HG03025 (cell line): ENCODE results near the gene TSPAN15.

Source experiments
- ATAC-seq: cut with Tn5 transposase; IDR thresholded peaks from one replicate; pipeline ENCODE4 v1.9.1; 2021; ENCODE audit warnings: mild to moderate bottlenecking, moderate library complexity; ENCODE audit not compliant: unreplicated experiment, low FRiP score

The TSPAN15 gene

GRCh38 chr10:69498711-69499471 lies 47.6 kb downstream of the TSPAN15 start:
- no peak for ATAC-seq

- ATAC-seq = no peak
These were observed 48.7 kb downstream of the TSPAN15 start for GRCh38 chr10:69499726-69500689.

DNA sequence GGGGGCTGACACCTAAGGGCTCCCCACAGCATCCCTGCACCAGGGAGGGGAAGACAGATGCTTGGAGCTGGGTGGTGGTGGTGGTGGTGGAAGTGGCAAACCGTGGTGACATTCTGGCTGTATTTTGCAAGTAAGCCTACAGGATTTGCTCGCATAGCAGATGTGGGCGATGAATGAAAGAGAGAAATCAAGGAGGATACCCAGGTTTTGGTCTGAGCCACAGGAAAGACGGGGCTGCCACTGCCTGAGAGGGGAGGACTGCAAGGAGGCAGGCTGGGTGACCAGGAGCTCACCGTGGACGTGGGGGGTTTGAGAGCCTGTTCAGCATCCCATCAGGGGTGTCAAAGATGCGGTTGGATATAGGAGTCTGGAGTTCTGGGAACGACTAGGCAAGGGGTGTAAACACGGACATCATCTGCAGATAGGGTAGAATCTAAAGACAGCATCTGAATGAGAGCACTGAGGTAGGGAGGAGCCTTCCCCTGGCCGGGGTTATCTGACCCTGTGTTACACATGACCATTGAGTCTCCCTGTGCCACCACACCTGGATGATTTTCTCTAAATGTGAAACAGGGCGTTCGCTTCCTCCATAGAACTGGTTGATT lies 49.7 kb downstream of the TSPAN15 start:
- ATAC-seq = no peak

- no peak for ATAC-seq
These were observed 50.4 kb downstream of the TSPAN15 start for GRCh38 chr10:69501657-69502056.

- ATAC-seq = no peak
These were observed 51.3 kb downstream of the TSPAN15 start for GRCh38 chr10:69502589-69502988.

DNA sequence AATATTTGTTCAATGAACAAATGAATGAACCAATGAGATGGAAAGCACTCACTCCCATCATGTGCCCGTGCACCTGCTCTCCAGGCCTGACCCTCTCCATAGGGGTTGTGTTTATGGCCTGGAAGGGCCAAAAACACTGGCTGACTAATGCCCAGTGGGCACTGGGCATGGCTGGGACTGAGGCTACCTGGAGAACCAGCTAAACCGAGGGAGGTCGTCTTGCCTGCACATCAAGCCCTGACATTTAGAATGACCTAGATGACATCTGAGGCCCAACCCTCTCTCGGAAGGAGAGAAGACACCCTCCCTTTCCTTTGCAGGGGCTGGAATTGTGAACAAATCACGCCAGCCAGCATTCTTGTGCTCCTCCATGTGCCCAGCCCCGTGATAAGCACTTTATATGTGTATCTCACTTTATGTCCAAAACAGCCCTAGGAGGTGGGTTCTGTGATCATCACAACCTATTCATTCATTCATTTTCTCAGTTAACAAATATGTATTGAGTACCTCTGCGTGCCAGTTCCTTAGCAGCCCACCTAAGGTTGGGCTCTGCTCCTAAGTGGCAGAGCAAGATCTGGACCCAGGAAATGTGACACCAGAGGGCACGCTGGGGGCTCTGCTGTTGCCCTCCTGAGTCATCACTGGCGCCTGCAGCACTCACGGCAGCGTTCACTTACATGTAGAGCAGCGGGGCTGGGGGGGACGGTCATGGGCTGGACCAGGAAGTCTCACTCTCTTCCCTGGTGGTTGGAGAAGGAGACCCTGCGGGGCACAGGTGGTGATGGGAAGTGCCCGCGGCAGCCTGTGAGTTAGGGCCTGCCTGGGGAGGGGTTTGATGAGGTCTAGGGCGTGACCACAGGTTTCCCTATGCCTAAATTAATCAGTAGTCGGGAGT lies 52.0 kb downstream of the TSPAN15 start:
- no peak for ATAC-seq

- ATAC-seq = no peak
These were observed 52.6 kb downstream of the TSPAN15 start for GRCh38 chr10:69503896-69504265.

- ATAC-seq = no peak
These were observed 53.4 kb downstream of the TSPAN15 start for GRCh38 chr10:69504576-69505250.

GRCh38 chr10:69505636-69506318 lies 54.5 kb downstream of the TSPAN15 start:
- no peak for ATAC-seq

GRCh38 chr10:69506487-69506833 lies 55.2 kb downstream of the TSPAN15 start:
- no peak for ATAC-seq

DNA sequence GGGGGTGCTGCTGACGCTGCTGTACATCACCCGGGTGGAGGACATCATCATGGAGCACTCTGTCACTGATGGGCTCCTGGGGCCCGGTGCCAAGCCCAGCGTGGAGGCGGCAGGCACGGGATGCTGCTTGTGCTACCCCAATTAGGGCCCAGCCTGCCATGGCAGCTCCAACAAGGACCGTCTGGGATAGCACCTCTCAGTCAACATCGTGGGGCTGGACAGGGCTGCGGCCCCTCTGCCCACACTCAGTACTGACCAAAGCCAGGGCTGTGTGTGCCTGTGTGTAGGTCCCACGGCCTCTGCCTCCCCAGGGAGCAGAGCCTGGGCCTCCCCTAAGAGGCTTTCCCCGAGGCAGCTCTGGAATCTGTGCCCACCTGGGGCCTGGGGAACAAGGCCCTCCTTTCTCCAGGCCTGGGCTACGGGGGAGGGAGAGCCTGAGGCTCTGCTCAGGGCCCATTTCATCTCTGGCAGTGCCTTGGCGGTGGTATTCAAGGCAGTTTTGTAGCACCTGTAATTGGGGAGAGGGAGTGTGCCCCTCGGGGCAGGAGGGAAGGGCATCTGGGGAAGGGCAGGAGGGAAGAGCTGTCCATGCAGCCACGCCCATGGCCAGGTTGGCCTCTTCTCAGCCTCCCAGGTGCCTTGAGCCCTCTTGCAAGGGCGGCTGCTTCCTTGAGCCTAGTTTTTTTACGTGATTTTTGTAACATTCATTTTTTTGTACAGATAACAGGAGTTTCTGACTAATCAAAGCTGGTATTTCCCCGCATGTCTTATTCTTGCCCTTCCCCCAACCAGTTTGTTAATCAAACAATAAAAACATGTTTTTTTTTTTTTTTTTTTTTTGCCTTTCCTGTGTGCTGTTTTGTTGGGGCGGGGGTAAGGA lies 55.8 kb downstream of the TSPAN15 start:
- no peak for ATAC-seq

DNA sequence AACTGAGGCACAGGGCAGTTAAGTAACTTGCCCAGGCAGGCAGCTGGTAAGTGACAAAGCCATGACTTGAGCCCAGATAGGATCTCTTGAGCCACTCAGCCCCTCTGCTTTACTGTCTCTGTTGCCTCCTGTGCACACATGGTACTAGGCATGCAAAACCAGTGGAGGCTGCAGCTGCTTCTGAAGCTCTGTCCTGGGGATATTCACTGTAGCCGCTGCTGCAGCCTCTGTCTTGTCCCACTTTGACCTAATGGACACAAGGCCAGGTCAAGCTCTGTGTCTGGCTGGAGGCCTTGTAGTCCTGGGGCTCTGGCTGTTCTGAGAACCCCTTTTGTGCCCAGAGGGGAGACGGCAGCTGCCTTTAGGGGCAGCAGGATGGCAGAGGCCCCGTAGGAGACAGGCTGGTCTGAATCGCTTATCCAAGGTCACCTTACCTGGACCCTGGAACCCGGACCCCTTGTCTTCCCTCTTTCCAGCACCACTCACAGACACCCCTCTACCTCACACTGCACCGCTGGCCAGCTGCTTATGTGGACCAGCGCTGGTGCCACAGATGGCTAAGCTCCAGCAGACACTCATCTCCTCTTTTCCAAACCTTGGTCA lies 57.6 kb downstream of the TSPAN15 start:
- no peak for ATAC-seq

DNA sequence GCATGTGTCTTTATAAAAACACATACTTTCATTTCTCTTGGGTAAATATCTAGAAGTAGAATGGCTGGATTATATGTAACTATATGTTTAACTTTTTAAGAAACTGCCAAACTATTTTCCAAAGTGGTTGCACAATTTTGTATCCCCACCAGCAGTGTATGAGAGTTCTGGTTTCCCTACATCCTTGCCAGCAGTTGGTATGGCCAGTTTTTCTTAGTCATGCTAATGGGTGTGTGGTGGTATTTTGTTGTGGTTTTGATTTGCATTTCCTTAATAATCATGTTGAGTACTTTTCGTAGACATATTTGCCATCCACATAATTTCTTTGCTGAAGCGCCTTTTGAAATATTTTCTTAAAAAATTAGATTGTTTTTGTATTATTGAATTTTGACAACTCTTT lies 61.6 kb downstream of the TSPAN15 start:
- ATAC-seq = no peak

- ATAC-seq = no peak
These were observed 62.4 kb downstream of the TSPAN15 start for GRCh38 chr10:69513617-69514016.

DNA sequence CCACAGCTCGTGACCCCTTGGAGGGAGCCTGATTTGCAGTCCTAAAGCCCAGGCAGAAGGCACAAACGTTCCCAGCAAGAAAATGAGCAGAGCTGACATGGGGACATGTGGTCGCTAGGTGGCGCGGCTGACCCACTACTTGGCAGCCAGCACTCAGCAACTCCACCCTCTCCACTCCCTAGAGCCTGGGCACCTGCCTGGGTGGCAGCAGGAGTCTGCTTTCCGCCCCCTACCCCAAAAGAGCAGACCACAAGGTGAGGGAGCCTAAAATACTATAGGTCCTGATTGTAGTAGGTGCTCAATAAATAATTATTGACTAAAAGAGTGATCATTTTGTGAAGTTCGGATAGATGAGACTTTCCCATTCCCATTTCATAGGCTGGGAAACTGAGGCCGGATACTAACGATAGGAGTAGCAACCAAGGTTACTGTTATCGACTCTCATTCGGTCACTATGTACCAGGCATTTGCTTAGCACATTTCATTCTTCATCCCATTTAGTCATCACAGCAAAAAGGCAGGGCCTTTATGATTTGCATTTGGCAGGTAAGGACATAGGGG lies 64.5 kb downstream of the TSPAN15 start:
- ATAC-seq = no peak

- ATAC-seq = no peak
These were observed 65.1 kb downstream of the TSPAN15 start for GRCh38 chr10:69516316-69516715.

DNA sequence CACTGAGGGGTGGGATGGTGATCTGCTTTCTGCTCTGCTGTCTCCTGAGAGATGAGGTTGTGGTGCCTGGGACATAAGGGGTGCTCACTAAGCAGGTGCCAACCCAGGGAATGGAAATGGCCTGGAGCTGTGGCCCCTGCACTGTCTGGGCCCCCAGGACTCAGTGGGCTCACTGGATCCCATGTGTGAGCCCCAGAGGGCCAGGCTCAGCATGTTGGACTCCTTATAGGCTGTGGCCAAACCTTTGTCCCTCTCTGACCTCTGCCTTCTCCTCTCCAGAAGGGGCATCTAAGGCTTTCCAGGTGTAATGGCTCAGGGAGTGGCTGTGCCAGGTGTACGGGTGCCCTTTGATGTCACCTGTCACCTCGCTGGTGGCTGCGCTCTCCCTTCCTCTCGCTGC lies 65.5 kb downstream of the TSPAN15 start:
- no peak for ATAC-seq
